Right atrium auricular region (tissue), 2 donors: ENCODE data around the gene SCP2. TPM values are rescaled to one million over a fixed set of nuclear protein-coding genes. Genes with fewer than 3 reads are reported as not detected.
"Not testable (repeated sequence)": the region's sequence is repeated elsewhere in the genome, so short reads cannot be mapped to it uniquely, and the experiment has no call there.

Experiments
- DNase-seq: peaks from one replicate; pipeline ENCODE4 v3.0.0-alpha.2; 2019; ENCODE audit warnings: low spot score
- H3K27ac ChIP-seq, 2 donors: fragments of 200-600 bp; sonication (generic); 1 replicate in 1 of 2; 2 replicates in 1 of 2; pipeline ENCODE4 v1.5.1; 2016 to 2019
- H3K27me3 ChIP-seq, 2 donors: fragments of 200-600 bp; sonication (generic); one replicate each; pipeline versions ENCODE4 v1.5.1 to v1.6.0; 2017 to 2019
- H3K36me3 ChIP-seq: fragments of 200-600 bp; sonication (generic); one replicate; pipeline ENCODE4 v1.5.1; 2016
- H3K4me1 ChIP-seq, 2 donors: fragments of 200-600 bp; sonication (generic); one replicate each; pipeline versions ENCODE4 v1.5.1 to v1.6.0; 2017 to 2019
- H3K4me3 ChIP-seq, 2 donors: fragments of 200-600 bp; sonication (generic); 1 replicate in 1 of 2; 2 replicates in 1 of 2; pipeline ENCODE4 v1.5.1; 2017 to 2019; ENCODE audit warnings: mild to moderate bottlenecking in 1 of 2, moderate library complexity in 1 of 2
- H3K9me3 ChIP-seq, 2 donors: fragments of 200-600 bp; sonication (generic); one replicate each; pipeline ENCODE4 v1.5.1; 2019
- CTCF ChIP-seq, 2 donors: fragments of 200-600 bp; sonication (generic); IDR thresholded peaks; one replicate each; pipeline ENCODE4 v1.5.1; 2019; ENCODE audit warnings: antibody characterized with exemption in 2 of 2
- total RNA-seq, 2 donors: library from RNA; depleted of rRNA; stranded (reverse); fragments of >200 nt; gene quantifications; one replicate each; pipeline ENCODE4 v1.1.0, GENCODE V29; 2016

SCP2 gene
- total RNA-seq, 2 donors from 2014 or later: 67.1 to 163 TPM

- no peak for DNase-seq
- Histone ChIP-seq H3K9me3 (no peaks in the 10 kb centered on the region), H3K4me1 (no peaks in the 10 kb centered on the region), H3K27me3 (no peaks in the 10 kb centered on the region), H3K27ac (no peak overlapping the region), H3K4me3 (no peak overlapping the region), H3K36me3 (peaks cover 3% of the 10 kb centered on the region)
- TF ChIP-seq CTCF (IDR thresholded peaks at IDR 0.05): no peak
Measured at GRCh38 chr1:52943876-52944416, 16.9 kb downstream of the SCP2 start.

- no peaks in the 10 kb centered on the region for H3K27me3 ChIP-seq
- no peak for TF ChIP-seq CTCF (IDR thresholded peaks at IDR 0.05)
- H3K9me3 ChIP-seq: no peaks in the 10 kb centered on the region
- no peak overlapping the region for H3K4me3 ChIP-seq
- H3K36me3 ChIP-seq: peaks cover 8% of the 10 kb centered on the region
- DNase-seq: no peak
- H3K4me1 ChIP-seq: no peaks in the 10 kb centered on the region
- H3K27ac ChIP-seq: no peak overlapping the region
Measured at GRCh38 chr1:52944566-52944965, 17.5 kb downstream of the SCP2 start.

GRCh38 chr1:52947490-52947889 is 20.4 kb downstream of the SCP2 start:
- Histone ChIP-seq H3K4me1 (no peaks in the 10 kb centered on the region), H3K4me3 (no peak overlapping the region), H3K9me3 (no peaks in the 10 kb centered on the region), H3K36me3 (peaks cover 21% of the 10 kb centered on the region), H3K27me3 (no peaks in the 10 kb centered on the region), H3K27ac (no peak overlapping the region)
- no peak for DNase-seq
- TF ChIP-seq CTCF (IDR thresholded peaks at IDR 0.05): no peak

- not testable (repeated sequence) for DNase-seq, H3K27me3 ChIP-seq, H3K4me3 ChIP-seq, H3K4me1 ChIP-seq, H3K27ac ChIP-seq, H3K9me3 ChIP-seq
- H3K36me3 ChIP-seq: peaks cover 29% of the 10 kb centered on the region
Measured at GRCh38 chr1:52949602-52950001, 22.5 kb downstream of the SCP2 start.

- TF ChIP-seq CTCF (IDR thresholded peaks at IDR 0.05): no peak
- Histone ChIP-seq H3K27me3 (no peaks in the 10 kb centered on the region), H3K4me1 (no peaks in the 10 kb centered on the region), H3K36me3 (peaks cover 29% of the 10 kb centered on the region), H3K9me3 (no peaks in the 10 kb centered on the region), H3K27ac (no peak overlapping the region), H3K4me3 (no peak overlapping the region)
- no peak for DNase-seq
Measured at GRCh38 chr1:52952112-52952511, 25.0 kb downstream of the SCP2 start.

- Histone ChIP-seq H3K4me3 (no peak overlapping the region), H3K27me3 (no peaks in the 10 kb centered on the region), H3K9me3 (no peaks in the 10 kb centered on the region), H3K4me1 (no peaks in the 10 kb centered on the region), H3K36me3 (peaks cover 21% of the 10 kb centered on the region), H3K27ac (no peak overlapping the region)
- TF ChIP-seq CTCF (IDR thresholded peaks at IDR 0.05): no peak
- no peak for DNase-seq
Measured at GRCh38 chr1:52955129-52955970, 28.3 kb downstream of the SCP2 start.
